CD14-positive monocyte (primary cell): ENCODE data around the gene COG7. TPM values are rescaled to one million over a fixed set of nuclear protein-coding genes. Genes with fewer than 3 reads are reported as not detected.

Experiments used
- DNase-seq, 3 donors: peaks; one replicate each; pipeline ENCODE4 v3.0.0-alpha.2; 2011 to 2022
- H2AFZ ChIP-seq: 2 replicates; pipeline ENCODE4 v1.6.0; 2012; ENCODE audit warnings: mild to moderate bottlenecking, low read depth, low read length, inconsistent platforms; ENCODE audit not compliant: insufficient read depth, poor library complexity, severe bottlenecking
- H3K27ac ChIP-seq, 2 donors: 1 replicate in 1 of 2; 2 replicates in 1 of 2; pipeline ENCODE4 v1.5.1; 2012 to 2013; ENCODE audit warnings: low read length in 2 of 2, control low read depth in 1 of 2, inconsistent platforms in 1 of 2, low read depth in 1 of 2, mild to moderate bottlenecking in 1 of 2
- H3K27me3 ChIP-seq, 2 donors: one replicate each; pipeline versions ENCODE4 v1.6.0 to v1.6.1; 2011 to 2013; ENCODE audit warnings: low read length in 2 of 2; ENCODE audit not compliant: control insufficient read depth in 2 of 2, insufficient read depth in 2 of 2
- H3K36me3 ChIP-seq, 2 donors: replicated peaks in 1 of 2; 1 replicate in 1 of 2; 2 replicates in 1 of 2; pipeline versions ENCODE4 v1.5.1 to v1.6.1; 2012 to 2013; ENCODE audit warnings: low read length in 2 of 2, control low read depth in 1 of 2, inconsistent platforms in 1 of 2, mild to moderate bottlenecking in 1 of 2; ENCODE audit not compliant: insufficient read depth in 2 of 2, control insufficient read depth in 1 of 2
- H3K4me1 ChIP-seq, 2 donors: 1 replicate in 1 of 2; 2 replicates in 1 of 2; pipeline versions ENCODE4 v1.5.1 to v1.6.1; 2012 to 2013; ENCODE audit warnings: low read length in 2 of 2, control low read depth in 1 of 2, inconsistent platforms in 1 of 2, mild to moderate bottlenecking in 1 of 2, moderate library complexity in 1 of 2; ENCODE audit not compliant: insufficient read depth in 2 of 2, control insufficient read depth in 1 of 2
- H3K4me2 ChIP-seq: replicated peaks from 2 replicates; pipeline ENCODE3; 2012; ENCODE audit warnings: low read length, moderate library complexity, mild to moderate bottlenecking; ENCODE audit not compliant: poor library complexity, severe bottlenecking; ENCODE audit errors: extremely low read depth
- H3K4me3 ChIP-seq, 3 experiments: fragments of 200-600 bp in 1 of 3; sonication (generic) in 1 of 3; replicated peaks in 1 of 3; 1 replicate in 2 of 3; 2 replicates in 1 of 3; pipeline ENCODE4 v1.5.1; 2011 to 2013; ENCODE audit warnings: low read length in 3 of 3, mild to moderate bottlenecking in 3 of 3, control low read depth in 2 of 3, low read depth in 2 of 3, inconsistent platforms in 1 of 3, moderate library complexity in 1 of 3
- H3K79me2 ChIP-seq: 2 replicates; pipeline ENCODE4 v1.6.0; 2012; ENCODE audit warnings: mild to moderate bottlenecking, control low read depth, inconsistent platforms, low read length, moderate library complexity; ENCODE audit not compliant: insufficient read depth
- H3K9ac ChIP-seq: 2 replicates; pipeline ENCODE4 v1.6.0; 2017; ENCODE audit warnings: low read length, mild to moderate bottlenecking; ENCODE audit not compliant: insufficient read depth, poor library complexity, severe bottlenecking
- H3K9me3 ChIP-seq, 2 donors: replicated peaks in 1 of 2; 1 replicate in 1 of 2; 2 replicates in 1 of 2; pipeline versions ENCODE4 v1.5.1 to v1.6.1; 2012 to 2013; ENCODE audit warnings: low read length in 2 of 2, control low read depth in 1 of 2; ENCODE audit not compliant: control insufficient read depth in 1 of 2, insufficient read depth in 1 of 2
- H4K20me1 ChIP-seq: 2 replicates; pipeline ENCODE4 v1.6.0; 2012; ENCODE audit warnings: mild to moderate bottlenecking, low read length, control low read depth, moderate library complexity; ENCODE audit not compliant: insufficient read depth
- H3K27ac Mint-ChIP-seq, 7 donors: one replicate each; pipeline ENCODE4 v1.8.0; 2020; ENCODE audit warnings: mild to moderate bottlenecking in 7 of 7, mixed read lengths in 7 of 7, moderate library complexity in 6 of 7, inconsistent platforms in 2 of 7
- H3K27me3 Mint-ChIP-seq, 3 donors: one replicate each; pipeline ENCODE4 v1.8.0; 2021 to 2022; ENCODE audit warnings: low read depth in 3 of 3, mild to moderate bottlenecking in 3 of 3, mixed read lengths in 3 of 3, moderate library complexity in 3 of 3, inconsistent platforms in 1 of 3
- H3K36me3 Mint-ChIP-seq, 2 donors: one replicate each; pipeline ENCODE4 v1.8.0; 2020; ENCODE audit warnings: mixed read lengths in 2 of 2, inconsistent platforms in 1 of 2, mild to moderate bottlenecking in 1 of 2
- H3K4me1 Mint-ChIP-seq: one replicate; pipeline ENCODE4 v1.8.0; 2020; ENCODE audit warnings: mild to moderate bottlenecking, mixed read lengths
- H3K4me3 Mint-ChIP-seq, 2 donors: one replicate each; pipeline ENCODE4 v1.8.0; 2020; ENCODE audit warnings: mild to moderate bottlenecking in 2 of 2, mixed read lengths in 2 of 2, moderate library complexity in 1 of 2
- H3K9me3 Mint-ChIP-seq, 7 donors: one replicate each; pipeline ENCODE4 v1.8.0; 2020 to 2022; ENCODE audit warnings: mixed read lengths in 7 of 7, mild to moderate bottlenecking in 6 of 7, moderate library complexity in 6 of 7, inconsistent platforms in 2 of 7
- WGBS: methylation state at CpG from one replicate; pipeline ENCODE4 v1.1.5; 2013; ENCODE audit warnings: missing lambda C conversion rate; ENCODE audit not compliant: insufficient coverage; 5-methylcytosine and 5-hydroxymethylcytosine counted together
- intact Hi-C, 2 donors: fragments of 100-400 bp; cut with micrococcal nuclease; formaldehyde crosslinking; loops; one replicate each; pipeline versions ENCODE4 v1.15.0 to v1.15.1; 2023
- polyA plus RNA-seq, 3 donors: library from polyadenylated mRNA; depleted of rRNA in 1 of 3; unstranded in 2 of 3; stranded (reverse) in 1 of 3; fragments of 300-500 nt in 2 of 3; fragments of >200 nt in 1 of 3; fragmentation: Illumina TruSeq in 2 of 3; gene quantifications; 1 replicate in 2 of 3; 2 replicates in 1 of 3; pipeline ENCODE4 v1.2.3, GENCODE V29; 2012 to 2021
- TF ChIP-seq, protein P1 (sequence below): fragments of 200-600 bp; IDR thresholded peaks from one replicate; pipeline ENCODE4 v1.8.0; 2022; ENCODE audit warnings: antibody characterized with exemption, mild to moderate bottlenecking

The COG7 gene
- polyA plus RNA-seq, 3 donors, result 6.6 to 28.8 (median 8.0) TPM

DNA sequence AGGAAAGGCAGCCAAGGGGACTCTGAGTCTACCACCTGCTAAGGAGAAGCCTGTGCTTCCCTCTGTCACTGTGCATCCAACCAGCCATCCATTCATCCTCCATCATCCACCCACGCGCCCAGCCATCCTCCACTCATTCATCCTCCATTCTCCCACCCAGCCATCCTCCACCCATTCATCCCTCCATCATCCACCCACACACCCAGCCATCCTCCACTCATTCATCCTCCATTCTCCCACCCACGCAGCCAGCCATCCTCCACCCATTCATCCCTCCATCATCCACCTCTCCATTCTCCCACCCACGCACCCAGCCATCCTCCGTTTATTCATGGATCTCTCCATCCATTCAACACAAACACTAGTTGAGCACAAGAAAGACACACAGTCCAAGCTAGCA lies 74.1 kb downstream of the COG7 start:
- no peak for DNase-seq
- no peaks in the 10 kb centered on the region for H3K36me3 ChIP-seq
- no peaks in the 10 kb centered on the region for H3K4me1 ChIP-seq
- Mint-ChIP-seq H3K27me3 (peaks cover 0 to 5% (median 0%) of the 10 kb centered on the region in 3 donors), H3K4me3 (no peak overlapping the region), H3K9me3 (peaks cover 0 to 1% (median 0%) of the 10 kb centered on the region in 7 donors), H3K4me1 (no peaks in the 10 kb centered on the region), H3K27ac (no peak overlapping the region), H3K36me3 (no peaks in the 10 kb centered on the region)
- no peaks in the 10 kb centered on the region for H3K9me3 ChIP-seq
- H3K79me2 ChIP-seq, result no peaks in the 10 kb centered on the region
- H2AFZ ChIP-seq, result no peak overlapping the region
- no peak overlapping the region for H3K9ac ChIP-seq
- H3K27ac ChIP-seq, result no peak overlapping the region
- H4K20me1 ChIP-seq, result no peaks in the 10 kb centered on the region
- H3K4me3 ChIP-seq, result no peak overlapping the region
- 100% methylated on average over 4 of the region's 5 CpGs for WGBS
- TF ChIP-seq, protein P1, sequence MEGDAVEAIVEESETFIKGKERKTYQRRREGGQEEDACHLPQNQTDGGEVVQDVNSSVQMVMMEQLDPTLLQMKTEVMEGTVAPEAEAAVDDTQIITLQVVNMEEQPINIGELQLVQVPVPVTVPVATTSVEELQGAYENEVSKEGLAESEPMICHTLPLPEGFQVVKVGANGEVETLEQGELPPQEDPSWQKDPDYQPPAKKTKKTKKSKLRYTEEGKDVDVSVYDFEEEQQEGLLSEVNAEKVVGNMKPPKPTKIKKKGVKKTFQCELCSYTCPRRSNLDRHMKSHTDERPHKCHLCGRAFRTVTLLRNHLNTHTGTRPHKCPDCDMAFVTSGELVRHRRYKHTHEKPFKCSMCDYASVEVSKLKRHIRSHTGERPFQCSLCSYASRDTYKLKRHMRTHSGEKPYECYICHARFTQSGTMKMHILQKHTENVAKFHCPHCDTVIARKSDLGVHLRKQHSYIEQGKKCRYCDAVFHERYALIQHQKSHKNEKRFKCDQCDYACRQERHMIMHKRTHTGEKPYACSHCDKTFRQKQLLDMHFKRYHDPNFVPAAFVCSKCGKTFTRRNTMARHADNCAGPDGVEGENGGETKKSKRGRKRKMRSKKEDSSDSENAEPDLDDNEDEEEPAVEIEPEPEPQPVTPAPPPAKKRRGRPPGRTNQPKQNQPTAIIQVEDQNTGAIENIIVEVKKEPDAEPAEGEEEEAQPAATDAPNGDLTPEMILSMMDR, result no peak
- no peaks in the 10 kb centered on the region for H3K27me3 ChIP-seq
- H3K4me2 ChIP-seq, result no peak overlapping the region
- intact Hi-C loops, result no loop called here

DNA sequence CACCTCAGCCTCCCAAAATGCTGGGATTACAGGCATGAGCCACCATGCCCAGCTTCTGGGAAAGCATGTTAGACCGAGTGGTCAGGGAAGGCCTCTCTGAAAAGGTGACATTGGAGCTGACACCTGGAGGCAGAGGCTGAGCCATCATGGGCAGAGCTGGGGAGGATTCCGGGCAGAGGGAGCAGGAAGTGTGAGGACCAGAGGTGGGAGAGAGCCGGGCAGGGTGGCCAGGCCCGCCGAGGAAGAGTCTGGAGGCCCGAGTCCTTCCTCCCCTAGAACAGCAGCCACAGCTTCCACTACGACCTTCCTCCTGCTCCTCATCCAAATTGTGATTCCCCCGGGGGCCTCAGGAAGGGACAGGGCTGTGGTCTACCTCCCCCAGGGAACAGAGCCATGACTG lies 74.7 kb downstream of the COG7 start:
- H3K36me3 Mint-ChIP-seq, result no peaks in the 10 kb centered on the region
- H3K9me3 Mint-ChIP-seq, result peaks cover 0 to 1% (median 0%) of the 10 kb centered on the region in 7 donors
- DNase-seq, result no peak
- no peak overlapping the region for H3K27ac Mint-ChIP-seq
- no peak overlapping the region for H3K4me3 ChIP-seq
- H3K9me3 ChIP-seq, result no peaks in the 10 kb centered on the region
- no peaks in the 10 kb centered on the region for H3K79me2 ChIP-seq
- TF ChIP-seq, protein P1, result no peak
- no peaks in the 10 kb centered on the region for H4K20me1 ChIP-seq
- H3K36me3 ChIP-seq, result no peaks in the 10 kb centered on the region
- no peak overlapping the region for H3K9ac ChIP-seq
- H3K27ac ChIP-seq, result no peak overlapping the region
- peaks cover 0 to 5% (median 2%) of the 10 kb centered on the region in 3 donors for H3K27me3 Mint-ChIP-seq
- no peaks in the 10 kb centered on the region for H3K4me1 Mint-ChIP-seq
- 82% methylated on average over 3 of the region's 8 CpGs for WGBS
- no peak overlapping the region for H3K4me2 ChIP-seq
- H3K27me3 ChIP-seq, result no peaks in the 10 kb centered on the region
- intact Hi-C loops, result no loop called here
- H3K4me3 Mint-ChIP-seq, result no peak overlapping the region
- H2AFZ ChIP-seq, result no peak overlapping the region
- H3K4me1 ChIP-seq, result no peaks in the 10 kb centered on the region
